GM06990 (cell line): Measurements from ENCODE around the gene RXFP3.

Experiments
- DNase-seq: peaks from one replicate; pipeline ENCODE4 v3.0.0-alpha.2; 2011; ENCODE audit not compliant: insufficient read length; ENCODE audit errors: extremely low read depth
- H3K27me3 ChIP-seq: replicated peaks from 2 replicates; pipeline ENCODE4 v1.6.0; 2011; ENCODE audit warnings: low read length; ENCODE audit not compliant: control insufficient read depth, insufficient read depth
- H3K36me3 ChIP-seq: 2 replicates; pipeline ENCODE4 v1.5.1; 2011; ENCODE audit warnings: low read length; ENCODE audit not compliant: control insufficient read depth, insufficient read depth
- H3K4me3 ChIP-seq: replicated peaks from 2 replicates; pipeline ENCODE4 v1.5.1; 2011; ENCODE audit warnings: low read depth, mild to moderate bottlenecking, control low read depth, low read length
- CTCF ChIP-seq: IDR thresholded peaks from 2 replicates; pipeline ENCODE4 v1.5.1; 2011; ENCODE audit warnings: low read length, control low read depth, mild to moderate bottlenecking, inconsistent platforms; ENCODE audit not compliant: insufficient read depth, poor library complexity, severe bottlenecking

RXFP3 gene

GRCh38 chr5:33891788-33892619, 44.2 kb upstream of the RXFP3 start, which contains the start of gene ADAMTS12:
Gene ADAMTS12, minus strand, starts transcription at chr5:33891990. Its CDS starts 134 bp downstream, at chr5:33891856.
- H3K36me3 ChIP-seq = no peaks in the 10 kb centered on the region
- no peak for TF ChIP-seq CTCF
- peak; percentile 46 for DNase-seq
- peak within 1 kb of the TSS; percentile 71 for H3K4me3 ChIP-seq
- H3K27me3 ChIP-seq = no peaks in the 10 kb centered on the region

- Histone ChIP-seq H3K27me3 (no peaks in the 10 kb centered on the region), H3K36me3 (no peaks in the 10 kb centered on the region), H3K4me3 (no peak overlapping the region)
- TF ChIP-seq CTCF = no peak
- DNase-seq = no peak
Observed at GRCh38 chr5:33892620-33893137, 43.5 kb upstream of the RXFP3 start.

GRCh38 chr5:33894566-33894965, 41.6 kb upstream of the RXFP3 start:
- Histone ChIP-seq H3K27me3 (no peaks in the 10 kb centered on the region), H3K36me3 (no peaks in the 10 kb centered on the region), H3K4me3 (no peak overlapping the region)
- TF ChIP-seq CTCF = no peak
- DNase-seq = no peak

- no peak for DNase-seq
- no peak for TF ChIP-seq CTCF
- no peaks in the 10 kb centered on the region for H3K27me3 ChIP-seq
- H3K4me3 ChIP-seq = no peak overlapping the region
- H3K36me3 ChIP-seq = no peaks in the 10 kb centered on the region
Observed at GRCh38 chr5:33901156-33901555, 35.0 kb upstream of the RXFP3 start.

- no peak for DNase-seq
- Histone ChIP-seq H3K4me3 (no peak overlapping the region), H3K27me3 (no peaks in the 10 kb centered on the region)
Observed at GRCh38 chr5:33903118-33903517, 33.1 kb upstream of the RXFP3 start.

More at GRCh38 chr5:33903118-33903517, 33.1 kb upstream of the RXFP3 start:
- H3K36me3 ChIP-seq = no peaks in the 10 kb centered on the region
- no peak for TF ChIP-seq CTCF
